Fibroblast of mammary gland (primary cell): ENCODE results near the gene WWC2.

ENCODE experiments used
- DNase-seq: peaks from one replicate; pipeline ENCODE4 v3.0.0-alpha.2; 2010; ENCODE audit warnings: low read depth
- H3K4me3 ChIP-seq: 2 replicates; pipeline ENCODE4 v1.5.1; 2011; ENCODE audit warnings: low read depth, mild to moderate bottlenecking, low read length, moderate library complexity; ENCODE audit not compliant: control insufficient read depth
- TF ChIP-seq, protein P1 (sequence below): conservative IDR thresholded peaks from 2 replicates; pipeline ENCODE4 v1.5.1; 2011; ENCODE audit warnings: low read depth, low read length, inconsistent platforms; ENCODE audit not compliant: control insufficient read depth, insufficient read depth

Gene WWC2

DNA sequence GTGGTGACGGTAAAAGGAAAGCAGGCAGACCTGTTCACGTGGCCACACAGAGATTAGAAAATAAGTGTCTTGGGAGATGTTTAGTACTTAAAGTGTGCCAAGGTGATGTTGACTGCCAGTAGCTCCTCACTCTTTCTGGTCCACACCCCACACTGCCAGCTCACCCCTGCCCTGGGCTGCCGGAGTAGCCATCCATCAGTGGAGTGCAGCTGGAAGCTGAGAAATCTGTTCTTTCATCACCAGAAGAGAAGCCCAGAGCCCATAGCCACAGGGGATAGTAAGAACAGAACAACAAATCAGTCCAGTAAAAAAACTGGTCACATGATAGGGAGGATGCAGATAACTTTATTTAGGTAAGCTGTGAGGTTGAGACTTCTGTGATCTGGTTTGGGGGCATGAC lies 64.1 kb downstream of the WWC2 start:
- DNase-seq: no peak
- no peak overlapping the region for H3K4me3 ChIP-seq
- TF ChIP-seq, protein P1, sequence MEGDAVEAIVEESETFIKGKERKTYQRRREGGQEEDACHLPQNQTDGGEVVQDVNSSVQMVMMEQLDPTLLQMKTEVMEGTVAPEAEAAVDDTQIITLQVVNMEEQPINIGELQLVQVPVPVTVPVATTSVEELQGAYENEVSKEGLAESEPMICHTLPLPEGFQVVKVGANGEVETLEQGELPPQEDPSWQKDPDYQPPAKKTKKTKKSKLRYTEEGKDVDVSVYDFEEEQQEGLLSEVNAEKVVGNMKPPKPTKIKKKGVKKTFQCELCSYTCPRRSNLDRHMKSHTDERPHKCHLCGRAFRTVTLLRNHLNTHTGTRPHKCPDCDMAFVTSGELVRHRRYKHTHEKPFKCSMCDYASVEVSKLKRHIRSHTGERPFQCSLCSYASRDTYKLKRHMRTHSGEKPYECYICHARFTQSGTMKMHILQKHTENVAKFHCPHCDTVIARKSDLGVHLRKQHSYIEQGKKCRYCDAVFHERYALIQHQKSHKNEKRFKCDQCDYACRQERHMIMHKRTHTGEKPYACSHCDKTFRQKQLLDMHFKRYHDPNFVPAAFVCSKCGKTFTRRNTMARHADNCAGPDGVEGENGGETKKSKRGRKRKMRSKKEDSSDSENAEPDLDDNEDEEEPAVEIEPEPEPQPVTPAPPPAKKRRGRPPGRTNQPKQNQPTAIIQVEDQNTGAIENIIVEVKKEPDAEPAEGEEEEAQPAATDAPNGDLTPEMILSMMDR: no peak

DNA sequence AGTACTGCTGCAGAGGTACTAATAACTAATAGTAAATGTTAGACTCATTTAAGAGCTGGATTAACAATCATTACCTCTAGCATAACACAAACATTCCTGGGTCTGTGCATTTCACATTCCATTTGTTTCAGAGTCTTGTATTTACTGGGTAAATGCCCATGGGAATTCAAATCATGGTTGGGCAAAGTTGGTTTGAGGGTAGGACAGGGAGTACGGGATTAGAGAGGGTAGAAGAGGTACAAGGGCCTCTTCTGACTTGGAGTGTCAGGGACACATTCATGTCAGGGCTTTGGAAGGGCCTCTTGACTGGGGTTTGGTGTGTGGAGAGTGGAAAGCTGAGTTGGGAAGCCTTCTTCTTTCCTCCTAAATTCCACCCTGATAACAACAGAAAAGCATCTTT lies 65.9 kb downstream of the WWC2 start:
- TF ChIP-seq, protein P1: no peak
- no peak for DNase-seq
- H3K4me3 ChIP-seq: no peak overlapping the region

DNA sequence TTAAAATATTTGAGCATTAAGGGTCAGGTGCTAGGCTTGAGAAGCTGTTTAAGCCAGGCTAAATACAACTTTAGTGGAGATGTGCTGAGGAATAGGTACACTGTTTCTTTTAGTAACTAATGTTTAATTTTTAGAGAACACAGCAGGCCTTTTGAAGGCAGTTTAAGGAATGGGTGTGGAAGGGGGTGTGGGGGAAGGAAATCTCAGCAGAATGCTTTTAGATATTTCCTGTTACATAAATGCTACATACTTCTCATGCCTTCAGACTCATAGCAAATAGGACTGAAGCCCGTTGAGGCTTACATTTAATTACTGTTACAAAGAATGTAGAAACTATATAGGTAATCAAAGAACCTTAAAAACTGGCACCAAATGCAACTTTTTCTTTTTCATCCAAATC lies 66.3 kb downstream of the WWC2 start:
- H3K4me3 ChIP-seq: no peak overlapping the region
- TF ChIP-seq, protein P1: no peak
- no peak for DNase-seq

DNA sequence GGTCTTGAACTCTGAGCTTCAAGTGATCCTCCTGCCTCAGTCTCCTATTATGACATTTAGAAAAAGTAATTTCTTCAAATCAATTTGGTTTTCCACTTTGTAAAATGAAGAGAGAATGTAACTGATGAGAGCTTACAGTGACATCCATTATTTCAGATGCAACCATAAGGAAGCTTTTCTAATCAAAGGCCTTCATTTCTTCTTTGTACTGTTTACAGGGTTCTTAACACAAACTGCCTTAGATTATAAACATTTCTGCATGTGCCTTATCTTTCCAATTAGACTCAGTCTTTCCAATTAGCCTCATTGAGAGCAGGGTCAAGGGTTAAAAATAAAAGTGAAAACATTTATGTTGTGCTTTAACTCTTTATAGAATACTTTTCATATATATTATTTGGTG lies 71.8 kb downstream of the WWC2 start:
- TF ChIP-seq, protein P1: no peak
- H3K4me3 ChIP-seq: no peak overlapping the region
- no peak for DNase-seq

DNA sequence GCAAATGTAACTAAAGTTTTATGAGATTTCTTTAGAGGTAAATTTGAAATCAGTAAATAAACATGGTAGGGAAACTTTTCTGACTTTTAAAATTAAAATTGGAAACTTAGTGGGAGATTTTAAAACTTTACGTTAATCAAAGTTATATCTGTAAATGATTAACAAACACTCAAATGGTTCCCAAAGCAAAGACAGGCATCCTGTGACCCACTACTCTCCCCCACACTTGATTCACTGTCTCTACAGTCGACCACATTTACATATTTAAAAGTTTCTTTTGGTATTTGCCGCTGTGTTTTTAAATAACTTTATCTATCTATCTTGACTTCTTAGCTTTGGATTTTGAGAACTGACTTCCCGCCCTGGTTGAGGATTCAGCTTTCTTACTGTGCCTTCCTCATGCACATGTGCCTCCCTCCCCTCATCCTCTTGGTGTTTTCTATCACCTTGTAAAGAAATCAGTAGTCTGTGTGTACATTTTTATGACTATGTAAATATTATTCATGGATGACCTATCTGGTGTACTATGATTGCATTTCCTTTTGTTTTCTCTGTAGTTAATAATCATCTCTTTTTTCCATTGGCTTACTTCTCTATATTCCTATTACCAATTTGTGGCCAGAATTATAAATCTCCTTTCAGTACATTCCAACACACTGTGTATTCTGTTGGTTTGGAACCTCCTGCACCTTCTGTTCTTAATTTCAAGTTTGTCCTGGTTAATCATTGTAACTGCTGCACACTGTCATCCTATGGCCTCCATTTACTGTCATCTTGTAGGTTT lies 72.6 kb downstream of the WWC2 start:
- TF ChIP-seq, protein P1: no peak
- no peak overlapping the region for H3K4me3 ChIP-seq
- DNase-seq: peak; percentile 49

DNA sequence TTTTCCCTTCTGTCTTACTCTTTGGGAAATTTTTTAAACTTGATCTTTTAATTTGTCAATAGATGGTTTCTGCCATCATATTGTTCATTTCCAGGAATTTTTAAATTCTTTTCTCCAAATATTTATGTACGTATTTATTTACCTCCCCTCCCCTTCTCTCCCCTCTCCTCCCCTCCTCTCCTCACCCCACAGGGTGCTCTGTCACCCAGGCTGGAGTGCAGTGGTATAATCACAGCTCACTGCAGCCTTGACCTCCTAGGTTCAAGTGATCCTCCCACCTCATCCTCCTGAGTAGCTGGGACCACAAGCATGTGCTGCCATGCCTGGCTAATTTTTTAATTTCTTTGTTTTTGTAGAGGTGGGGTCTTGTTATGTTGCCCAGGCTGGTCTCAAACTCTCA lies 73.8 kb downstream of the WWC2 start:
- DNase-seq: no peak
- TF ChIP-seq, protein P1: no peak
- no peak overlapping the region for H3K4me3 ChIP-seq
